ENCODE measurements around the gene SINHCAF.

Gene SINHCAF

GRCh38 chr12:31280183-31280582 lies 45.8 kb downstream of the SINHCAF start:
- H3K4me3 ChIP-seq (ENCODE audit: low read depth, low read length): no peak overlapping the region
- TF ChIP-seq POLR2A (IDR thresholded peaks at IDR 0.05; ENCODE audit: extremely low read depth, insufficient read length): no peak
- TF ChIP-seq MAX (IDR thresholded peaks at IDR 0.05; ENCODE audit: low read depth, low read length): no peak
- TF ChIP-seq CTCF (IDR thresholded peaks at IDR 0.05; ENCODE audit: low read depth, low read length): no peak
- no peak for TF ChIP-seq MYC (IDR thresholded peaks at IDR 0.05; ENCODE audit: low read depth, low read length)

GRCh38 chr12:31279390-31279924 lies 46.5 kb downstream of the SINHCAF start:
- TF ChIP-seq MAX (IDR thresholded peaks at IDR 0.05; ENCODE audit: low read depth, low read length): no peak
- TF ChIP-seq CTCF (IDR thresholded peaks at IDR 0.05; ENCODE audit: low read depth, low read length): no peak
- TF ChIP-seq MYC (IDR thresholded peaks at IDR 0.05; ENCODE audit: low read depth, low read length): no peak
- TF ChIP-seq POLR2A (IDR thresholded peaks at IDR 0.05; ENCODE audit: extremely low read depth, insufficient read length): no peak
- no peak for DNase-seq (ENCODE audit: low read depth)
- no peak overlapping the region for H3K4me3 ChIP-seq (ENCODE audit: low read depth, low read length)

More at GRCh38 chr12:31280183-31280582, 45.8 kb downstream of the SINHCAF start:
- no peak for DNase-seq (ENCODE audit: low read depth)

GRCh38 chr12:31278832-31279231 lies 47.1 kb downstream of the SINHCAF start:
- TF ChIP-seq MYC (IDR thresholded peaks at IDR 0.05; ENCODE audit: low read depth, low read length): no peak
- H3K4me3 ChIP-seq (ENCODE audit: low read depth, low read length): no peak overlapping the region
- DNase-seq (ENCODE audit: low read depth): no peak

GRCh38 chr12:31278424-31278823 lies 47.5 kb downstream of the SINHCAF start:
- no peak for TF ChIP-seq MYC (IDR thresholded peaks at IDR 0.05; ENCODE audit: low read depth, low read length)
- no peak for TF ChIP-seq POLR2A (IDR thresholded peaks at IDR 0.05; ENCODE audit: extremely low read depth, insufficient read length)
- TF ChIP-seq MAX (IDR thresholded peaks at IDR 0.05; ENCODE audit: low read depth, low read length): no peak
- TF ChIP-seq CTCF (IDR thresholded peaks at IDR 0.05; ENCODE audit: low read depth, low read length): no peak
- no peak for DNase-seq (ENCODE audit: low read depth)
- H3K4me3 ChIP-seq (ENCODE audit: low read depth, low read length): no peak overlapping the region

GRCh38 chr12:31277081-31277480 lies 48.9 kb downstream of the SINHCAF start:
- no peak for DNase-seq (ENCODE audit: low read depth)
- TF ChIP-seq MYC (IDR thresholded peaks at IDR 0.05; ENCODE audit: low read depth, low read length) (no peak), POLR2A (IDR thresholded peaks at IDR 0.05; ENCODE audit: extremely low read depth, insufficient read length) (no peak), MAX (IDR thresholded peaks at IDR 0.05; ENCODE audit: low read depth, low read length) (no peak), CTCF (IDR thresholded peaks at IDR 0.05; ENCODE audit: low read depth, low read length) (no peak)
- H3K4me3 ChIP-seq (ENCODE audit: low read depth, low read length): no peak overlapping the region

GRCh38 chr12:31275491-31275890 lies 50.5 kb downstream of the SINHCAF start:
- H3K4me3 ChIP-seq (ENCODE audit: low read depth, low read length): no peak overlapping the region
- TF ChIP-seq MAX (IDR thresholded peaks at IDR 0.05; ENCODE audit: low read depth, low read length): no peak
- TF ChIP-seq MYC (IDR thresholded peaks at IDR 0.05; ENCODE audit: low read depth, low read length): no peak
- no peak for TF ChIP-seq CTCF (IDR thresholded peaks at IDR 0.05; ENCODE audit: low read depth, low read length)
- TF ChIP-seq POLR2A (IDR thresholded peaks at IDR 0.05; ENCODE audit: extremely low read depth, insufficient read length): no peak
- DNase-seq (ENCODE audit: low read depth): no peak

Measured in NB4 (cell line).